Naive thymus-derived CD4-positive, alpha-beta T cell (primary cell): Measurements from ENCODE around the gene AK4. TPM values are rescaled to one million over a fixed set of nuclear protein-coding genes. Genes with fewer than 3 reads are reported as not detected.

Experiments used
- ATAC-seq: fragments of 150-1000 bp; cut with Tn5 transposase; 2 replicates; pipeline ENCODE4 v1.10.0; 2021; ENCODE audit warnings: mild to moderate bottlenecking, moderate library complexity
- CTCF ChIA-PET: fragments of 350-600 bp; sonication (Branson Sonifier 250); formaldehyde crosslinking; loops from one replicate; lab custom pipeline; 2021; ENCODE audit warnings: antibody characterized with exemption; lab: Charles Lee
- POLR2A ChIA-PET: fragments of 350-600 bp; sonication (Branson Sonifier 250); formaldehyde crosslinking; loops from one replicate; lab custom pipeline; 2021; ENCODE audit warnings: antibody characterized with exemption, inconsistent platforms; lab: Charles Lee
- DNase-seq, 9 donors: peaks; one replicate each; pipeline versions ENCODE4 v3.0.0 to v3.0.0-alpha.2; 2020 to 2022; ENCODE audit warnings: mixed read lengths in 1 of 9
- H3K27ac ChIP-seq: one replicate; pipeline ENCODE4 v1.7.0; 2013; ENCODE audit warnings: mild to moderate bottlenecking, low read depth, low read length, moderate library complexity
- H3K27me3 ChIP-seq, 2 donors: one replicate each; pipeline ENCODE4 v1.7.0; 2013; ENCODE audit warnings: low read length in 2 of 2, mild to moderate bottlenecking in 2 of 2, moderate library complexity in 2 of 2; ENCODE audit not compliant: control insufficient read depth in 2 of 2, insufficient read depth in 2 of 2
- H3K36me3 ChIP-seq, 3 experiments: 1 replicate in 2 of 3; 2 replicates in 1 of 3; pipeline ENCODE4 v1.7.0; 2013; ENCODE audit warnings: low read length in 3 of 3, mild to moderate bottlenecking in 3 of 3, moderate library complexity in 1 of 3; ENCODE audit not compliant: insufficient read depth in 3 of 3, control insufficient read depth in 2 of 3
- H3K4me1 ChIP-seq, 2 donors: one replicate each; pipeline ENCODE4 v1.7.0; 2013; ENCODE audit warnings: low read length in 2 of 2, mild to moderate bottlenecking in 2 of 2, moderate library complexity in 1 of 2; ENCODE audit not compliant: control insufficient read depth in 2 of 2, insufficient read depth in 2 of 2
- H3K4me3 ChIP-seq: 2 replicates; pipeline ENCODE4 v1.7.0; 2013; ENCODE audit warnings: mild to moderate bottlenecking, low read length
- H3K9me3 ChIP-seq, 3 experiments: 1 replicate in 2 of 3; 2 replicates in 1 of 3; pipeline ENCODE4 v1.7.0; 2013; ENCODE audit warnings: low read length in 3 of 3; ENCODE audit not compliant: control insufficient read depth in 2 of 3
- H3K27ac Mint-ChIP-seq, 9 donors: one replicate each; pipeline ENCODE4 v1.8.0; 2020 to 2022; ENCODE audit warnings: mixed read lengths in 9 of 9, mild to moderate bottlenecking in 8 of 9, moderate library complexity in 5 of 9, inconsistent platforms in 2 of 9
- H3K27me3 Mint-ChIP-seq, 5 donors: one replicate each; pipeline ENCODE4 v1.8.0; 2021 to 2022; ENCODE audit warnings: mixed read lengths in 5 of 5, mild to moderate bottlenecking in 1 of 5
- H3K36me3 Mint-ChIP-seq, 5 donors: one replicate each; pipeline ENCODE4 v1.8.0; 2020 to 2022; ENCODE audit warnings: mixed read lengths in 5 of 5, mild to moderate bottlenecking in 3 of 5, inconsistent platforms in 1 of 5
- H3K4me1 Mint-ChIP-seq, 7 donors: one replicate each; pipeline ENCODE4 v1.8.0; 2020 to 2022; ENCODE audit warnings: mixed read lengths in 7 of 7, mild to moderate bottlenecking in 3 of 7, inconsistent platforms in 1 of 7
- H3K4me3 Mint-ChIP-seq, 10 donors: one replicate each; pipeline ENCODE4 v1.8.0; 2020 to 2022; ENCODE audit warnings: mild to moderate bottlenecking in 10 of 10, mixed read lengths in 10 of 10, moderate library complexity in 6 of 10, inconsistent platforms in 2 of 10
- H3K9me3 Mint-ChIP-seq, 11 donors: one replicate each; pipeline ENCODE4 v1.8.0; 2020 to 2022; ENCODE audit warnings: mixed read lengths in 11 of 11, mild to moderate bottlenecking in 4 of 11, inconsistent platforms in 1 of 11, moderate library complexity in 1 of 11
- intact Hi-C, 2 donors: fragments of 100-400 bp; cut with micrococcal nuclease; formaldehyde crosslinking; loops; one replicate each; pipeline ENCODE4 v1.15.1; 2023
- polyA plus RNA-seq, 2 donors: library from polyadenylated mRNA; unstranded; fragments of 300-500 nt; fragmentation: Illumina TruSeq; gene quantifications; one replicate each; pipeline ENCODE4 v1.2.3, GENCODE V29; 2021
- total RNA-seq, 6 experiments: library from RNA in 5 of 6; stranded (reverse) in 5 of 6; gene quantifications; 1 replicate in 5 of 6; 2 replicates in 1 of 6; pipeline ENCODE4 v1.2.3 and lab custom pipeline; 2021 to 2026

Gene AK4
- total and polyA plus RNA-seq, 7 experiments from 2014 or later: 0.04 to 121 (median 0.40) TPM

DNA sequence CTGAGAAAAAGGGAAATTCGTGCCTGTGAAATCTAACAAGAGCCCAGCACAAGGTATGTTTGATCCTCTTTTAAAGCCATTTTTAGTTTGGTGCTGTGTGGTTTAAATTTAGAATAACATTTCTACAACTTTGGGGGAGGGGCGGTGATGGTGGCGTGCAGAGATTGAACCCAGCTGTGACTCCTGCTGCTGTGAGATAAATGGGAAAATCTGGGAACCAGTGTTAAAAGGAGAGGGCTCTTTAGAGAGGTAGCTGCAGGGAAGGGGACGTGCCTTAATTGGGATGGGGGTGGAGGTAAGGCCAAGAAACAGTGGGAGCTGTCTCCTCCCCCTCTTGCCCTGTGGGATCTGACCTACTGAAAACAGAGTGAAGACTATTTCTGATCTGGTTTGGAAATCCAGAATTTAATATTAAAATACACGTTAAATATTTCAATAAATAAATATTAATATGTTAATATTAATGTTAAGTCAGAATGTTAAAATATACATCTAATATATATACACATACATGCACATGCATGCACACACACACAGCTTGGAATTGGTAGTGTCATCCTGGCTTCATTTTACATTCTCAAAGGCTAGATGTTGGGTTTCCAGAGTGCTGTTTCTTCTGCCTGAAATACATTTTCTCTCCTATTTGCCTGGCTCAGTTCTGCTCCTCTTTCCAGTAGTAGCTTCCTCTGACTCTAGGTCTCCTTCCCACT is 131.2 kb downstream of the AK4 start:
- Histone ChIP-seq H3K27ac (no peak overlapping the region), H3K36me3 (no peaks in the 10 kb centered on the region), H3K27me3 (no peaks in the 10 kb centered on the region), H3K4me1 (no peaks in the 10 kb centered on the region), H3K4me3 (no peak overlapping the region), H3K9me3 (no peaks in the 10 kb centered on the region)
- H3K27me3 Mint-ChIP-seq: peaks cover 20 to 34% (median 28%) of the 10 kb centered on the region in 5 donors
- no peak overlapping the region for H3K4me3 Mint-ChIP-seq
- intact Hi-C loops: no loop called here
- no peaks in the 10 kb centered on the region for H3K9me3 Mint-ChIP-seq
- H3K27ac Mint-ChIP-seq: peak overlapping the region in 1 of 9 donors; percentile 36
- ChIA-PET POLR2A (no interaction called here), CTCF (interaction anchor here (0.6 kb wide), 1 partner anchor 201 kb away, joined by 3 read pairs; no protein-coding TSS in a partner anchor)
- DNase-seq (no peak), ATAC-seq (no peak)
- no peaks in the 10 kb centered on the region for H3K36me3 Mint-ChIP-seq
- no peaks in the 10 kb centered on the region for H3K4me1 Mint-ChIP-seq

Other genes with a start within 250 kb of the AK4 start
- 100 to 1,000 TPM; 210 to 365 (median 265) TPM for gene JAK1, start 181.7 kb upstream of the AK4 start, total RNA-seq
- 100 to 1,000 TPM; 197 to 288 TPM for gene JAK1, start 181.7 kb upstream of the AK4 start, polyA plus RNA-seq
- 1 to 10 TPM; 1.4 to 7.0 (median 4.3) TPM for gene DNAJC6, start 161.3 kb downstream of the AK4 start, total RNA-seq
- gene DNAJC6, start 161.3 kb downstream of the AK4 start, polyA plus RNA-seq: under 1 TPM; 0.22 to 0.28 TPM